ENCODE data around the gene ZBTB3.

GRCh38 chr11:62752177-62752785, 1.7 kb downstream of the ZBTB3 start:
- TF ChIP-seq MGA (IDR thresholded peaks at IDR 0.05) (no peak), ZBTB26 (CRISPR knock-in tag; IDR thresholded peaks at IDR 0.05) (no peak), CTCF (IDR thresholded peaks at IDR 0.05 in 2 of 3, conservative IDR thresholded peaks at IDR 0.05 in 1 of 3; ENCODE audit: insufficient read depth in 2 of 3, low read depth in 1 of 3, low read length in 3 of 3) (no peak), BACH1 (tag; IDR thresholded peaks at IDR 0.05) (no peak), ZNF143 (CRISPR knock-in tag; IDR thresholded peaks at IDR 0.05) (no peak), GATAD2A (IDR thresholded peaks at IDR 0.05) (no peak), POLR2A (conservative IDR thresholded peaks at IDR 0.05) (no peak), MAZ (CRISPR knock-in tag; conservative IDR thresholded peaks at IDR 0.05 in 1 of 2, IDR thresholded peaks at IDR 0.05 in 1 of 2) (no peak)

Data from K562 (cell line).